ENCODE results near the gene EPC2. TPM values are rescaled to one million over a fixed set of nuclear protein-coding genes. Genes with fewer than 3 reads are reported as not detected.

EPC2 gene
- total RNA-seq, 1 donor from 2014 or later = 39.3 TPM

DNA sequence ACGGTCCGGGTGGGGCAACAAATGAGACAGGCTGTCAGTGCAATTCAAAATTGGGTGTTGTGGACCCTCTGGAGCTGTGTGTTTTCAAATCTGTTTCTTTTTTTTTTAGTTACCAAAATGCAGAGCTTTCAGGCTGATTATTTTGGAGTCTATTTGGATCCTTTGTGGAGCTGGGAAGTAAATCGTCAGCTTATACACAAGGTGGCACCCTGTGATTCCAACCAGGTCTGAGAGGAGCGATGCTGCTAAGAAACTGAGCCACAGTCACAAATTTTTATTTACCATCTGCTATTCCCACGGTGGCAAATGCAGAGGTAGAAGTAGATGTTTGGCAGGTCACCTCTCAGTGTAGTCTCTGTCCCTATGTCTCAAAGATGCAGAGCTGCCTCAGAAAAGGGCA, 3.8 kb upstream of the EPC2 start:
- Histone ChIP-seq H3F3A (ENCODE audit: low read depth) (peaks cover 9% of the 10 kb centered on the region), H3K27me3 (peaks cover 29% of the 10 kb centered on the region), H3K9ac (no peak overlapping the region), H3K4me2 (no peak overlapping the region), H3K9me3 (ENCODE audit: low read depth) (no peaks in the 10 kb centered on the region), H3K4me1 (peaks cover 6% of the 10 kb centered on the region), H2AFZ (replicated peaks) (no peak overlapping the region), H3K79me2 (ENCODE audit: low read depth) (peaks cover 5% of the 10 kb centered on the region), H3K27ac (no peak overlapping the region), H3K36me3 (no peaks in the 10 kb centered on the region), H3K4me3 (no peak overlapping the region), H4K20me1 (ENCODE audit: low read depth) (peaks cover 4% of the 10 kb centered on the region)
- Mint-ChIP-seq H3K4me1 (peaks cover 7% of the 10 kb centered on the region), H3K27ac (no peak overlapping the region), H3K4me3 (no peak overlapping the region), H3K27me3 (ENCODE audit: insufficient read depth, low read depth) (peaks cover 10% of the 10 kb centered on the region), H3K36me3 (peaks cover 2% of the 10 kb centered on the region), H3K9me3 (no peaks in the 10 kb centered on the region)
- peak; percentile 23 for DNase-seq (ENCODE audit: low spot score)
- TF ChIP-seq EZH2phosphoT487 (IDR thresholded peaks at IDR 0.05) (no peak), EZH2 (IDR thresholded peaks at IDR 0.05) (no peak)
- TF ChIP-seq, protein P1, sequence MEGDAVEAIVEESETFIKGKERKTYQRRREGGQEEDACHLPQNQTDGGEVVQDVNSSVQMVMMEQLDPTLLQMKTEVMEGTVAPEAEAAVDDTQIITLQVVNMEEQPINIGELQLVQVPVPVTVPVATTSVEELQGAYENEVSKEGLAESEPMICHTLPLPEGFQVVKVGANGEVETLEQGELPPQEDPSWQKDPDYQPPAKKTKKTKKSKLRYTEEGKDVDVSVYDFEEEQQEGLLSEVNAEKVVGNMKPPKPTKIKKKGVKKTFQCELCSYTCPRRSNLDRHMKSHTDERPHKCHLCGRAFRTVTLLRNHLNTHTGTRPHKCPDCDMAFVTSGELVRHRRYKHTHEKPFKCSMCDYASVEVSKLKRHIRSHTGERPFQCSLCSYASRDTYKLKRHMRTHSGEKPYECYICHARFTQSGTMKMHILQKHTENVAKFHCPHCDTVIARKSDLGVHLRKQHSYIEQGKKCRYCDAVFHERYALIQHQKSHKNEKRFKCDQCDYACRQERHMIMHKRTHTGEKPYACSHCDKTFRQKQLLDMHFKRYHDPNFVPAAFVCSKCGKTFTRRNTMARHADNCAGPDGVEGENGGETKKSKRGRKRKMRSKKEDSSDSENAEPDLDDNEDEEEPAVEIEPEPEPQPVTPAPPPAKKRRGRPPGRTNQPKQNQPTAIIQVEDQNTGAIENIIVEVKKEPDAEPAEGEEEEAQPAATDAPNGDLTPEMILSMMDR (IDR thresholded peaks at IDR 0.05) = no peak

DNA sequence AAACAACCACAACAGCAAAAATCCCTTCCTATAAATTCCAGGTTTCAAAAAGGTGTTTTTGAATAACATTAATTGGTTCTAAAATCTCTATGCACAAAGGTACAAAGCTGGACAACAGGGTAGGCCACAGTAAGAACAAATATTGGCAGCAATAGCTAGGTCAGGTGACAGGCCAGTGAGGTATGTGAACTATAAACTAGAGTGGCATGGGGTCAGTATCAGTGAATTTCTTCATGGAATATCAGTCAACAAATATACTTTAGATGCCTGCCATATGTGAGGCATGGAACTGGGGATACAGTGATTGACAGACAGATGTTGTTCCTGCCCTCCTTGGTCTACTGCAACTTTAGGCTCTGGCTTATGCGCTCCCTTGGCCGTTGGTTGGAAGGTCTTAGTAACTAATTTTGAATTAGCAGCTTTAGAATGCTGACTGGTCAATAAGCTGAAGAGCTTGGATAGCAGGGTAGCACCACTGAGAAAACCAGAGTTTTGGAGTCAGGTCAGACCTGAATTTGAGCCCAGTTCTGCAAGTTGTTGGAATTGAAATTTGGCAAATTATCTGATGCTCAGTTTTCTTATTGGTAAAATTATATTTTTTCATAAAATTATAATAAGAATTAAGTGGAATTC, 2.3 kb upstream of the EPC2 start:
- no peak for TF ChIP-seq EZH2phosphoT487 (IDR thresholded peaks at IDR 0.05)
- no peak for TF ChIP-seq EZH2 (IDR thresholded peaks at IDR 0.05)
- TF ChIP-seq, protein P1 (IDR thresholded peaks at IDR 0.05) = no peak
- peaks cover 29% of the 10 kb centered on the region for H3K27me3 ChIP-seq
- peaks cover 10% of the 10 kb centered on the region for H3K27me3 Mint-ChIP-seq (ENCODE audit: insufficient read depth, low read depth)
- H3K27ac ChIP-seq = no peak overlapping the region
- peaks cover 20% of the 10 kb centered on the region for H3K79me2 ChIP-seq (ENCODE audit: low read depth)
- H3K4me1 Mint-ChIP-seq = peaks cover 14% of the 10 kb centered on the region
- no peak for DNase-seq (ENCODE audit: low spot score)
- H3K4me3 Mint-ChIP-seq = no peak overlapping the region
- peaks cover 15% of the 10 kb centered on the region for H3F3A ChIP-seq (ENCODE audit: low read depth)
- H3K36me3 Mint-ChIP-seq = peaks cover 2% of the 10 kb centered on the region
- H3K36me3 ChIP-seq = no peaks in the 10 kb centered on the region
- peaks cover 13% of the 10 kb centered on the region for H3K4me1 ChIP-seq
- no peak overlapping the region for H3K4me3 ChIP-seq
- H3K9me3 ChIP-seq (ENCODE audit: low read depth) = no peaks in the 10 kb centered on the region
- H2AFZ ChIP-seq (replicated peaks) = no peak overlapping the region
- no peak overlapping the region for H3K9ac ChIP-seq
- no peak overlapping the region for H3K4me2 ChIP-seq
- no peaks in the 10 kb centered on the region for H3K9me3 Mint-ChIP-seq
- H3K27ac Mint-ChIP-seq = no peak overlapping the region
- peaks cover 19% of the 10 kb centered on the region for H4K20me1 ChIP-seq (ENCODE audit: low read depth)

DNA sequence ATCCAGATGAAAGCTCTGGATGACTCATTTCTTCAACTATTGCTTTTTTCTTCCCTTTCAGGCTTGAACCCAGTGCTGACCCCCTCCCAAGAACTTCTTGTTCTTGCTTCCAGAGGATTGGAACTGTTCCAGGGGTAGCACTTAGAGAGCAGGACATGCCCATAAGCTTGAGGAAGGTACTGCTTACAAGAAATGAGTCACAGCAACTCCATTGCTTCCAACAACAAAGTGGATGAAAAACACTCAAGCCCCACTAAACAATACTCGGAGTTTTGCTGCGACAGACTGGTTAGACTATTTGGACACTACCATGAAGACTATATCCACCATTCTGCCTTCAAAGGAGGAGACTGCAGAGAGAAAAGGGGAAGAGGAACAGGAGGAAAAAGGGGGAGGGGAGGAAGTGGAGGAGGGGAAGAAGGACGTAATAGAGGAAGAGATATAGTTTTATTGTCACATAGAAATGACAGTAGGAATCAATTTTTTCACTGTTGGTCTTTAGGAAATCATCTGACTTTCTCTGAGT, 1.6 kb upstream of the EPC2 start:
- DNase-seq (ENCODE audit: low spot score) = no peak
- Histone ChIP-seq H3K4me2 (no peak overlapping the region), H3K36me3 (no peaks in the 10 kb centered on the region), H3K9me3 (ENCODE audit: low read depth) (no peaks in the 10 kb centered on the region), H3K27ac (no peak overlapping the region), H3K27me3 (peaks cover 29% of the 10 kb centered on the region), H3K9ac (no peak overlapping the region), H3K4me3 (peak overlapping the region; percentile 74), H2AFZ (replicated peaks) (no peak overlapping the region), H3K79me2 (ENCODE audit: low read depth) (peaks cover 27% of the 10 kb centered on the region), H3K4me1 (peaks cover 13% of the 10 kb centered on the region), H3F3A (ENCODE audit: low read depth) (peaks cover 15% of the 10 kb centered on the region), H4K20me1 (ENCODE audit: low read depth) (peaks cover 25% of the 10 kb centered on the region)
- Mint-ChIP-seq H3K4me1 (peaks cover 14% of the 10 kb centered on the region), H3K36me3 (peaks cover 5% of the 10 kb centered on the region), H3K4me3 (peak overlapping the region; percentile 98), H3K27me3 (ENCODE audit: insufficient read depth, low read depth) (peaks cover 10% of the 10 kb centered on the region), H3K9me3 (no peaks in the 10 kb centered on the region), H3K27ac (no peak overlapping the region)
- TF ChIP-seq, protein P1 (IDR thresholded peaks at IDR 0.05) = no peak
- TF ChIP-seq EZH2phosphoT487 (IDR thresholded peaks at IDR 0.05) (no peak), EZH2 (IDR thresholded peaks at IDR 0.05) (no peak)
